WERI-Rb-1 (cell line): ENCODE results near the gene CAMKMT.

ENCODE experiments used
- DNase-seq: peaks from one replicate; pipeline ENCODE4 v3.0.0-alpha.2; 2020
- H3K27ac ChIP-seq: fragments of 250-450 bp; sonication (Bioruptor Pico); 2 replicates; pipeline ENCODE4 v1.5.1; 2020; ENCODE audit warnings: mild to moderate bottlenecking, moderate library complexity
- H3K27me3 ChIP-seq: fragments of 250-450 bp; sonication (Bioruptor Pico); 2 replicates; pipeline ENCODE4 v1.5.1; 2021; ENCODE audit warnings: mild to moderate bottlenecking, low read depth, moderate library complexity; ENCODE audit not compliant: insufficient read depth, severe bottlenecking
- H3K36me3 ChIP-seq: fragments of 250-450 bp; sonication (Bioruptor Pico); 2 replicates; pipeline ENCODE4 v1.5.1; 2020; ENCODE audit warnings: mild to moderate bottlenecking, moderate library complexity
- H3K4me3 ChIP-seq: 2 replicates; pipeline ENCODE4 v1.5.1; 2011; ENCODE audit warnings: low read depth, mild to moderate bottlenecking, control low read depth, low read length
- H3K9me3 ChIP-seq: fragments of 250-450 bp; sonication (Bioruptor Pico); 2 replicates; pipeline ENCODE4 v1.5.1; 2021; ENCODE audit warnings: mild to moderate bottlenecking, moderate library complexity; ENCODE audit not compliant: severe bottlenecking
- TF ChIP-seq, protein P1 (sequence below): IDR thresholded peaks from 2 replicates; pipeline ENCODE4 v1.5.1; 2011; ENCODE audit warnings: low read depth, mild to moderate bottlenecking, control low read depth, inconsistent platforms, low read length

The CAMKMT gene

DNA sequence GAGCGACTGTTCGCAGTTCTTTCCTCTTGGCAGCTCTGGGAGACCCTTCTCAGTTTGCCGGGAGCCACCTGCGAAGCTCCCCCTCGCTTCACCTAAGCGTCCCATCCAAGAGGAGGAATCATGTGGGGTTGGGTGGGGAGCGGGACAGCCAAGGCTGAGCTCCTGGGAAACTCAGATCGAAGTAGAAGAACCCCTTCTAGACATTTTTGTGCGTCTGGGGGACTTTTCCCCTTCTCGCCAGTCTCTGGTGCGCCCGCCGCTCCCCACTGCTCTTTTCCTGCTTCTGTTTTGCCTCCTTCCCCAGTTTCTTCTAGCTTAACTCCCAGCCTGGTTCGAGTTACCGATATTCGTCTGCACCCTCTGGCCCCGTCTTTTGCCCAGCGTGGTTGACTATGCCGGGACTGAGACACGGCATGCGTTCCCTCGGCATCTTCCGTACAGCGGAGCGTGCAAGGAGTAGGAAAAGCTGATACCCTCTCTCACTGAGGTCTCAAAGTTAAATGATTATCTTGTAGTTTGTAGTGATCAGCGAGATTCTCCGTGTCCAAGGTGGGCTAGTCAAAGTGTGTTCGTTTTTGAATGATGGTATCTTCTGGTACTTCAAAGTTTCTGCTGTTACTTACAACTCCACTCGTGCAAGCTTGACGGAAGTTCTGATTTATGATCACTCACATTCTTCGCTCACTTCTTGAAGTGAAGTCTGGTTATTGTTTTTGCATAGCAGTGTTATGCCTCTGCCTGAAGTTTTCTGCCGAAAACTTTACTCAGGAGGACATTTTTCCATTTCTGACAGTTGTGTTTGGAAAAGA is 664 bp downstream of the CAMKMT start:
- no peaks in the 10 kb centered on the region for H3K9me3 ChIP-seq
- TF ChIP-seq, protein P1, sequence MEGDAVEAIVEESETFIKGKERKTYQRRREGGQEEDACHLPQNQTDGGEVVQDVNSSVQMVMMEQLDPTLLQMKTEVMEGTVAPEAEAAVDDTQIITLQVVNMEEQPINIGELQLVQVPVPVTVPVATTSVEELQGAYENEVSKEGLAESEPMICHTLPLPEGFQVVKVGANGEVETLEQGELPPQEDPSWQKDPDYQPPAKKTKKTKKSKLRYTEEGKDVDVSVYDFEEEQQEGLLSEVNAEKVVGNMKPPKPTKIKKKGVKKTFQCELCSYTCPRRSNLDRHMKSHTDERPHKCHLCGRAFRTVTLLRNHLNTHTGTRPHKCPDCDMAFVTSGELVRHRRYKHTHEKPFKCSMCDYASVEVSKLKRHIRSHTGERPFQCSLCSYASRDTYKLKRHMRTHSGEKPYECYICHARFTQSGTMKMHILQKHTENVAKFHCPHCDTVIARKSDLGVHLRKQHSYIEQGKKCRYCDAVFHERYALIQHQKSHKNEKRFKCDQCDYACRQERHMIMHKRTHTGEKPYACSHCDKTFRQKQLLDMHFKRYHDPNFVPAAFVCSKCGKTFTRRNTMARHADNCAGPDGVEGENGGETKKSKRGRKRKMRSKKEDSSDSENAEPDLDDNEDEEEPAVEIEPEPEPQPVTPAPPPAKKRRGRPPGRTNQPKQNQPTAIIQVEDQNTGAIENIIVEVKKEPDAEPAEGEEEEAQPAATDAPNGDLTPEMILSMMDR = no peak
- H3K27ac ChIP-seq = peak overlapping the region; percentile 100
- peak; percentile 37 for DNase-seq
- H3K36me3 ChIP-seq = peaks cover 3% of the 10 kb centered on the region
- H3K27me3 ChIP-seq = no peaks in the 10 kb centered on the region
- H3K4me3 ChIP-seq = peak overlapping the region; percentile 84

DNA sequence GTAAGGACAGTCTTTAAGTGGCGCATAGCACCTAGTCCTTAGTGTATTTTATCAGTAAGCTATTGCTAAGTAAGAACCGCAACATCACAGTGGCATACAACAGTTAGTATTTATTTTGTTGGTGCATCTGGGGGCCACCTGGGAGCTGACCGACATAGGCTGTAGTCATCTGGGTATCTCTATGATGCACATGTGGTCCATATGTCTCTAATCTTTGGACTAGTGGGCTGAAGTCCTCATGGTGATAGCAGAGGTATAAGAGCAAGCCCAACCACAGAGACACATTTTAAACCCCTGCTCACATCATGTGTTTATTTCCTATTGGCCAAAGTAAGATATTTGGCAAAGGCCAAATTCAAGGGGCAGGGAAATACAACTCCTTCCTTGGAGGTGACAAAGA is 2.9 kb downstream of the CAMKMT start:
- H3K36me3 ChIP-seq = peaks cover 3% of the 10 kb centered on the region
- no peaks in the 10 kb centered on the region for H3K9me3 ChIP-seq
- DNase-seq = no peak

DNA sequence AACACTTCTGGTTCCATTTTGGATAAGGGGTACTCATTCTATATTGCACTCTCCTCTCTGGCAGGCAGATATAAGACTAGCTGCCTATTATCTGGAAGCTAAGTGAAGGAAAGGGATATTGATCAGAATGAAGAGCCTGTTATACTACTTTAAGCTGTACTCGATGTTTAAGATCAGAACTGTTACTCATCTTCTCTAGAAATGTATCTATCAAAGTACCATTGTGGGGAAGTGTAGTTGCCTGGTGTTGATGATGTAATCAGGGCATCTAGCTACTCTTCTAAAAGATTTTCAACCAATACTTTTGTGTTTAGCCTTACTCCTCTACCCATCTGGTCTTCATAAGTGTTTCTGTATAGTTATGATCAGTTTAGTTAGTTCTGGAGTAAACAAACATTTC is 5.8 kb downstream of the CAMKMT start:
- Histone ChIP-seq H3K36me3 (no peaks in the 10 kb centered on the region; the same call in 1 of the 2 replicates), H3K9me3 (no peaks in the 10 kb centered on the region), H3K27me3 (no peaks in the 10 kb centered on the region), H3K27ac (no peak overlapping the region), H3K4me3 (no peak overlapping the region)
- DNase-seq = no peak
- TF ChIP-seq, protein P1 = no peak

More for the DNA sequence above, 2.9 kb downstream of the CAMKMT start:
- Histone ChIP-seq H3K27me3 (no peaks in the 10 kb centered on the region), H3K27ac (no peak overlapping the region), H3K4me3 (no peak overlapping the region)
- TF ChIP-seq, protein P1 = no peak

DNA sequence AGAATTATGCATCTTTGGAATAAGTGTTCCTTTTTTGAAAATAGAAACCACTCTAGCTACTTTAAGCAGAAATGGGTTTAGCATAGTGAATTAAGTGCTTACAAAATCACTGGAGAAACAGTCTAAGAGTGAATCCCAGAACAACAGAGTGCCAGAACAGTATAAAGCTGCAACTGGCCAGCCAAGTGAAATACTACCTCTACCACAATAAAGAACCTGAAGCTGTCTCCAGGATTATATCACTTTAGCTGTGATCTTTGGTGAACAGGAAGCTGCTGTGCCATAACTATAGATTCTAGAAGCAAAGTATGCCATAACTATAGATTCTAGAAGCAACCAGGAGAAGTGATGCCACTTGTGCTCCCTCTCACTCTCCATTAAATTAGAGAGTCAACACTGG is 7.6 kb downstream of the CAMKMT start:
- Histone ChIP-seq H3K4me3 (no peak overlapping the region), H3K27me3 (no peaks in the 10 kb centered on the region), H3K9me3 (no peaks in the 10 kb centered on the region), H3K27ac (no peak overlapping the region), H3K36me3 (peaks cover 3% of the 10 kb centered on the region; the same call in 1 of the 2 replicates)
- TF ChIP-seq, protein P1 = no peak
- DNase-seq = no peak

DNA sequence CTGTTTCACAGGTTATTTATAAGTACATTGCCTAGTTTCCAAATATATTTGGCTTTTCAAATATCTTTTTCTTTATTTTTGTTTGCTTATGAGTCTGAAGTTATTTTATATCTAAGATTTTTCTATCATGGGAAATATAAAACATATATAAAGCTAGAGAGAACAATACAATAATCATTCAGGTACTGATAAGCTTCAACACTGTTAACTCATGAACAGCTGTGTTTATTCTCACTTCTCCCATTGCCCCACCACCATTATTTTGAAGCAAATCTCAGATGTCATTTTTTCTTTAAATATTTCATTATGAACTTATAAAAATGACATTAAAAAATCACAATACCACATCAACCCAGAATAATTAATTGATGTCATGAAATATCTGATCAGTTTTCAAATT is 9.7 kb downstream of the CAMKMT start:
- Histone ChIP-seq H3K36me3 (peaks cover 4% of the 10 kb centered on the region; the same call in 1 of the 2 replicates), H3K27me3 (no peaks in the 10 kb centered on the region), H3K4me3 (no peak overlapping the region), H3K9me3 (no peaks in the 10 kb centered on the region), H3K27ac (no peak overlapping the region)
- TF ChIP-seq, protein P1 = no peak
- DNase-seq = no peak
